Glutamatergic neuron (in vitro differentiated cells): Measurements from ENCODE around the gene CRYGN. TPM values are rescaled to one million over a fixed set of nuclear protein-coding genes. Genes with fewer than 3 reads are reported as not detected.

Source experiments
- DNase-seq: peaks from one replicate; pipeline ENCODE4 v3.0.0; 2022
- H3K27ac Mint-ChIP-seq: one replicate; pipeline ENCODE4 v1.8.0; 2020; ENCODE audit warnings: mild to moderate bottlenecking, mixed read lengths, inconsistent platforms; ENCODE audit not compliant: unreplicated experiment
- H3K27me3 Mint-ChIP-seq: one replicate; pipeline ENCODE4 v1.8.0; 2020; ENCODE audit warnings: mild to moderate bottlenecking, moderate library complexity, mixed read lengths, inconsistent platforms; ENCODE audit not compliant: unreplicated experiment
- H3K36me3 Mint-ChIP-seq: one replicate; pipeline ENCODE4 v1.8.0; 2020; ENCODE audit warnings: mild to moderate bottlenecking, mixed read lengths, inconsistent platforms; ENCODE audit not compliant: unreplicated experiment
- H3K4me1 Mint-ChIP-seq: one replicate; pipeline ENCODE4 v1.8.0; 2020; ENCODE audit warnings: mild to moderate bottlenecking, low read depth, mixed read lengths, inconsistent platforms; ENCODE audit not compliant: unreplicated experiment
- H3K4me3 Mint-ChIP-seq: one replicate; pipeline ENCODE4 v1.8.0; 2020; ENCODE audit warnings: mild to moderate bottlenecking, mixed read lengths, inconsistent platforms; ENCODE audit not compliant: unreplicated experiment
- H3K9me3 Mint-ChIP-seq: one replicate; pipeline ENCODE4 v1.8.0; 2020; ENCODE audit warnings: mild to moderate bottlenecking, moderate library complexity, mixed read lengths, inconsistent platforms; ENCODE audit not compliant: unreplicated experiment
- CTCF ChIP-seq: fragments of 200-600 bp; sonication (generic); IDR thresholded peaks from one replicate; pipeline ENCODE4 v1.5.0; 2021; ENCODE audit not compliant: partially characterized antibody, unreplicated experiment
- total RNA-seq: library from RNA; stranded (reverse); fragmentation: NEBNext Ultra II Directional; extraction: Animal tissue kit (Norgen Biotek cat#: 25700); gene quantifications from one replicate; pipeline ENCODE4 v1.2.1, GENCODE V29; 2021; ENCODE audit not compliant: unreplicated experiment

The CRYGN gene
- total RNA-seq, 1 donor from 2014 or later, result not detected

GRCh38 chr7:151452680-151453325 lies 12.9 kb upstream of the CRYGN start:
- Mint-ChIP-seq H3K27me3 (no peaks in the 10 kb centered on the region), H3K36me3 (peaks cover 6% of the 10 kb centered on the region), H3K4me1 (peaks cover 5% of the 10 kb centered on the region), H3K9me3 (peaks cover 2% of the 10 kb centered on the region), H3K4me3 (no peak overlapping the region), H3K27ac (no peak overlapping the region)
- no peak for DNase-seq
- TF ChIP-seq CTCF, result no peak

- no peak for TF ChIP-seq CTCF
- Mint-ChIP-seq H3K27me3 (no peaks in the 10 kb centered on the region), H3K4me1 (peaks cover 5% of the 10 kb centered on the region), H3K4me3 (no peak overlapping the region), H3K27ac (no peak overlapping the region), H3K36me3 (no peaks in the 10 kb centered on the region), H3K9me3 (peaks cover 4% of the 10 kb centered on the region)
- no peak for DNase-seq
These were observed 12.0 kb upstream of the CRYGN start for GRCh38 chr7:151451626-151452571.

GRCh38 chr7:151451156-151451555 lies 11.2 kb upstream of the CRYGN start:
- Mint-ChIP-seq H3K9me3 (peaks cover 4% of the 10 kb centered on the region), H3K27me3 (peaks cover 3% of the 10 kb centered on the region), H3K4me3 (no peak overlapping the region), H3K27ac (no peak overlapping the region), H3K36me3 (no peaks in the 10 kb centered on the region), H3K4me1 (peaks cover 5% of the 10 kb centered on the region)
- no peak for TF ChIP-seq CTCF
- DNase-seq, result no peak

- no peaks in the 10 kb centered on the region for H3K36me3 Mint-ChIP-seq
- H3K27ac Mint-ChIP-seq, result no peak overlapping the region
- peaks cover 4% of the 10 kb centered on the region for H3K9me3 Mint-ChIP-seq
- peaks cover 3% of the 10 kb centered on the region for H3K27me3 Mint-ChIP-seq
- DNase-seq, result no peak
- TF ChIP-seq CTCF, result no peak
- no peak overlapping the region for H3K4me3 Mint-ChIP-seq
- peaks cover 5% of the 10 kb centered on the region for H3K4me1 Mint-ChIP-seq
These were observed 10.0 kb upstream of the CRYGN start for GRCh38 chr7:151449990-151450389.
